Tibial artery (tissue), 4 donors: ENCODE measurements around the gene SLC9A6.

Experiments
- DNase-seq, 2 donors: peaks; one replicate each; pipeline ENCODE4 v3.0.0-alpha.2; 2019
- H3K27ac ChIP-seq, 2 donors: fragments of 200-600 bp; sonication (generic) in 1 of 2; 1 replicate in 1 of 2; 2 replicates in 1 of 2; pipeline ENCODE4 v1.5.1; 2018 to 2019; ENCODE audit warnings: mild to moderate bottlenecking in 1 of 2
- H3K27me3 ChIP-seq, 2 donors: fragments of 200-600 bp; sonication (generic) in 1 of 2; one replicate each; pipeline versions ENCODE4 v1.5.1 to v1.6.0; 2016 to 2019
- H3K36me3 ChIP-seq, 3 donors: fragments of 200-600 bp; sonication (generic) in 2 of 3; one replicate each; pipeline ENCODE4 v1.5.1; 2016 to 2019; ENCODE audit warnings: mild to moderate bottlenecking in 2 of 3
- H3K4me1 ChIP-seq, 4 donors: fragments of 200-600 bp; sonication (generic) in 2 of 4; 1 replicate in 3 of 4; 2 replicates in 1 of 4; pipeline ENCODE4 v1.5.1; 2016 to 2019
- H3K4me3 ChIP-seq, 2 donors: fragments of 200-600 bp; sonication (generic) in 1 of 2; 1 replicate in 1 of 2; 2 replicates in 1 of 2; pipeline ENCODE4 v1.5.1; 2018 to 2019; ENCODE audit warnings: mild to moderate bottlenecking in 2 of 2
- H3K9me3 ChIP-seq, 3 donors: fragments of 200-600 bp; sonication (generic) in 1 of 3; one replicate each; pipeline ENCODE4 v1.5.1; 2016 to 2019
- intact Hi-C: fragments of 100-400 bp; cut with DNase I; formaldehyde crosslinking; loops from one replicate; pipeline ENCODE4 v1.15.0; 2023; ENCODE audit warnings: low total_unique reads
- TF ChIP-seq, protein P1 (sequence below), 2 experiments: fragments of 200-600 bp in 1 of 2; fragments of 450-650 bp in 1 of 2; IDR thresholded peaks; one replicate each; pipeline ENCODE4 v1.5.1; 2017 to 2019; ENCODE audit warnings: antibody characterized with exemption in 2 of 2, mild to moderate bottlenecking in 1 of 2, moderate library complexity in 1 of 2

SLC9A6 gene

DNA sequence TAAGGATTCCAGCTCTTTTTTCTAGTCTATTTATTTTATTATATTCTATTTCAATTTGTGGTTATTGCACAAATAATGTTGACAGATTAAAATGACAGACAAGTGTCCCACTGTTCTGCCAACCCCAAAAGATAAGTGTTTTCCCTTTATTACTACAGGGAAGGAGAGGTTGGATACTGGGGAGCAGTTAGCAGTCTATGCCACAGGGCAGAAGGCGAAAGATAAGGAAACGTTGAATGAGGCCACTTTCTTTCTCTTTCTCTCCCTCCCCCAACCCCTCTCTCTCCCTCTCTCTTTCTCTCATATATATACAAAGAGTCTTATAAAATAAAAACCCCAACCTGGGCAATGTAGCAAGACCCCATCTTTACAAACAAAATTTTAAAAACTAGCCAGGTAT, 31.6 kb downstream of the SLC9A6 start:
- no peaks in the 10 kb centered on the region for H3K36me3 ChIP-seq
- DNase-seq, result no peak

DNA sequence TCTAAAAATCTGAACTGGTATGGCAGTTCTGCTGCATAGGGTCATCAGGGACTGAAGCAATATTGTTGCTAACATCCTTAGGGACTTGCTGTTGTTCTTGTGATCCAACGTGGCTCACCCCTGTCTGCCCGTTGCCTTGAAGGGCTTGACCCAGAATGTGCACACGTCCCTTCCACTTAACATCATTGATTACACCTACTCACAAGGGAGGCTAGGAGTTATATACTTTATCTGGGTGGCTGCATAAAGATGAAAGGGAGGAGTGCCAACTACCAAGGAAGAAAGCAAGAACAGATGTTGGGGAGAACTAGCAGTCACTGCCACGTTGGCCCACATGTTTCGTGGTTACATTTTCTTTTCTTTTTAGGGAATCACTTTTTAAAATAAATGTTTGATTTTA, 34.0 kb downstream of the SLC9A6 start:
- H3K4me1 ChIP-seq, result no peaks in the 10 kb centered on the region
- TF ChIP-seq, protein P1, sequence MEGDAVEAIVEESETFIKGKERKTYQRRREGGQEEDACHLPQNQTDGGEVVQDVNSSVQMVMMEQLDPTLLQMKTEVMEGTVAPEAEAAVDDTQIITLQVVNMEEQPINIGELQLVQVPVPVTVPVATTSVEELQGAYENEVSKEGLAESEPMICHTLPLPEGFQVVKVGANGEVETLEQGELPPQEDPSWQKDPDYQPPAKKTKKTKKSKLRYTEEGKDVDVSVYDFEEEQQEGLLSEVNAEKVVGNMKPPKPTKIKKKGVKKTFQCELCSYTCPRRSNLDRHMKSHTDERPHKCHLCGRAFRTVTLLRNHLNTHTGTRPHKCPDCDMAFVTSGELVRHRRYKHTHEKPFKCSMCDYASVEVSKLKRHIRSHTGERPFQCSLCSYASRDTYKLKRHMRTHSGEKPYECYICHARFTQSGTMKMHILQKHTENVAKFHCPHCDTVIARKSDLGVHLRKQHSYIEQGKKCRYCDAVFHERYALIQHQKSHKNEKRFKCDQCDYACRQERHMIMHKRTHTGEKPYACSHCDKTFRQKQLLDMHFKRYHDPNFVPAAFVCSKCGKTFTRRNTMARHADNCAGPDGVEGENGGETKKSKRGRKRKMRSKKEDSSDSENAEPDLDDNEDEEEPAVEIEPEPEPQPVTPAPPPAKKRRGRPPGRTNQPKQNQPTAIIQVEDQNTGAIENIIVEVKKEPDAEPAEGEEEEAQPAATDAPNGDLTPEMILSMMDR (IDR thresholded peaks at IDR 0.05), result no peak
- DNase-seq, result no peak
- intact Hi-C loops, result no loop called here
- H3K27ac ChIP-seq, result no peak overlapping the region
- no peaks in the 10 kb centered on the region for H3K27me3 ChIP-seq
- H3K9me3 ChIP-seq, result no peaks in the 10 kb centered on the region
- H3K36me3 ChIP-seq, result no peaks in the 10 kb centered on the region
- no peak overlapping the region for H3K4me3 ChIP-seq

More for the DNA sequence above, 31.6 kb downstream of the SLC9A6 start:
- Histone ChIP-seq H3K4me3 (no peak overlapping the region), H3K27ac (no peak overlapping the region), H3K27me3 (no peaks in the 10 kb centered on the region), H3K9me3 (no peaks in the 10 kb centered on the region), H3K4me1 (no peaks in the 10 kb centered on the region)
- intact Hi-C loops, result no loop called here
- TF ChIP-seq, protein P1 (IDR thresholded peaks at IDR 0.05), result no peak

DNA sequence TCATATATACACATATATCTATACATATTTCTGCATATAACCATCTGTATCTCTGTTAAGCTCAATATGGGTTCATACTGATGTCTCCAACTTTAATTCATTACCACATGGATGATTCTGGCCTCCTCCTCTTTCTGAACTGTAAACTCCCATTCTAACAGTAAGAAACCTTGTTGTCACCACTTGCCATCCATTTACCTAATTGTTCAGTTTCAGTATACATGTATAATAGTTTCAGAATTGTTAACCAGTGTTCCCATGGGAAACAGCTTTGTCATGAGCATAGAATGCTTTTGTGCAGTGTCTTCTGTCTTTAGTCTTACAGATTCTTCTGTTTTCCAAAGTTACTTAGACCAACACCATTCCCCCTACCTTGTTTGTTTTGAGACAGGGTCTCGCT, 35.9 kb downstream of the SLC9A6 start:
- Histone ChIP-seq H3K27ac (no peak overlapping the region), H3K9me3 (no peaks in the 10 kb centered on the region), H3K27me3 (no peaks in the 10 kb centered on the region), H3K4me1 (no peaks in the 10 kb centered on the region), H3K36me3 (no peaks in the 10 kb centered on the region), H3K4me3 (no peak overlapping the region)
- intact Hi-C loops, result loop anchor here (5.0 kb wide), 1 partner anchor 256 kb away; no protein-coding TSS in a partner anchor
- no peak for DNase-seq
- TF ChIP-seq, protein P1 (IDR thresholded peaks at IDR 0.05), result no peak

DNA sequence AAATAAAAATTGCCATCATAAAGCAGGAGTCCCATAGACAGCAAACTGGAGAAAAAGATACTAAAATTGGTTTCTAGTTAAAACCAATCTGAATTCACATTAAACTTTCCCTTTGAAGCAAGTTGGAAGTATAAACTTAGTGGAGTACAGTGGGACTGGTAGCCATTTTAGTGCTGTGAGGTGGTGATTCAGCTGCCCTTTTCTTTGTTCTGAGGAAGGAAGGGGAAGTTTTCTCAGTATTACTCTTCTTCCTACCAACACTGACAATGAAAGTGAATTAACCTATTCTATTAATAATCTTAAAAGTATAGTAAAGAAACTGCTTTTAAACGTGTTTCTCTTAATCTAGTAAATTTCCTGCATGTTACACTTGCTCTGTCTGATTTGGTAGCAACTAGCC, 36.7 kb downstream of the SLC9A6 start:
- H3K27me3 ChIP-seq, result no peaks in the 10 kb centered on the region
- no peak for DNase-seq
- intact Hi-C loops, result loop anchor here (5.0 kb wide), 1 partner anchor 255 kb away; no protein-coding TSS in a partner anchor
- H3K36me3 ChIP-seq, result no peaks in the 10 kb centered on the region
- no peaks in the 10 kb centered on the region for H3K9me3 ChIP-seq
- no peak overlapping the region for H3K4me3 ChIP-seq
- H3K4me1 ChIP-seq, result no peaks in the 10 kb centered on the region
- no peak overlapping the region for H3K27ac ChIP-seq
- TF ChIP-seq, protein P1 (IDR thresholded peaks at IDR 0.05), result no peak

DNA sequence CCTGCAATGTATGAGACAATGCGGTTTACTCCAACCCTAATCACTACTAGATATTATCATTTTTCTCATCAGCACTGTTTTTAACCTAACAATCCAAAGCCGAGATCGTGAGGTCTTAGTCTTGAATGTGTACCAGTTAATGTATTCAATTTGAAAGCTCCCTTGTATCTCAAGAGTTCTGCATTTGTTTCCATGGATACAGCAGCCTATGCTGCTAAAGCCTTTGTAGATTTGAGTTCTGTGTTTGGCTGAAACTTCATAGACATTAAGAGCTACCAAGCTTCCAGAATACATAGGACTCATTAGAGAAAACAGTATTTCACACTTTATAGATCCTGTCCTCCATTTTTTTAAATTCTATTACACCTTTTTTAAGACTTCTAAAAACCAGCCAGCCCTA, 39.9 kb downstream of the SLC9A6 start:
- no peaks in the 10 kb centered on the region for H3K9me3 ChIP-seq
- H3K36me3 ChIP-seq, result no peaks in the 10 kb centered on the region
- H3K27me3 ChIP-seq, result no peaks in the 10 kb centered on the region
- no peak overlapping the region for H3K27ac ChIP-seq
- intact Hi-C loops, result loop anchor here (5.0 kb wide), 1 partner anchor 187 kb away; no protein-coding TSS in a partner anchor
- H3K4me3 ChIP-seq, result no peak overlapping the region
- H3K4me1 ChIP-seq, result peaks cover 0 to 16% (median 0%) of the 10 kb centered on the region in 4 donors
- DNase-seq, result no peak
- TF ChIP-seq, protein P1 (IDR thresholded peaks at IDR 0.05), result no peak
